AG04450 (cell line): Measurements from ENCODE around the gene BRIP1. TPM values are rescaled to one million over a fixed set of nuclear protein-coding genes. Genes with fewer than 3 reads are reported as not detected.

ENCODE experiments used
- CTCF ChIA-PET: fragments of 300-600, 350-600 bp; formaldehyde crosslinking; extraction: SDS; loops from one replicate; lab custom pipeline; 2022; ENCODE audit warnings: antibody characterized with exemption, inconsistent platforms; lab: Charles Lee
- POLR2A ChIA-PET: fragments of 350-600 bp; formaldehyde crosslinking; extraction: SDS; loops from one replicate; lab custom pipeline; 2021; ENCODE audit warnings: antibody characterized with exemption, inconsistent platforms; lab: Yijun Ruan, JAX
- DNase-seq: peaks from one replicate; pipeline ENCODE4 v3.0.0-alpha.2; 2011; ENCODE audit warnings: low read depth, low spot score
- H3K27ac ChIP-seq: one replicate; pipeline ENCODE4 v1.5.1; 2012; ENCODE audit warnings: low read depth, low read length, control low read depth
- H3K27me3 ChIP-seq: one replicate; pipeline ENCODE4 v1.6.0; 2012; ENCODE audit warnings: low read length; ENCODE audit not compliant: control insufficient read depth, insufficient read depth
- H3K4me3 ChIP-seq: 2 replicates; pipeline ENCODE4 v1.5.1; 2011; ENCODE audit warnings: mild to moderate bottlenecking, low read depth, low read length, control low read depth
- H3K9me3 ChIP-seq: 2 replicates; pipeline ENCODE4 v1.5.1; 2012; ENCODE audit warnings: low read length; ENCODE audit not compliant: control insufficient read depth, insufficient read depth
- CTCF ChIP-seq: IDR thresholded peaks from 2 replicates; pipeline ENCODE4 v1.5.1; 2011; ENCODE audit warnings: low read depth, low read length, control low read depth, inconsistent platforms
- polyA plus RNA-seq: library from polyadenylated mRNA; depleted of rRNA; stranded (reverse); fragments of >200 nt; gene quantifications from 2 replicates; pipeline ENCODE4 v1.2.3, GENCODE V29; 2011

BRIP1 gene
- polyA plus RNA-seq, 1 experiment: 5.0 TPM

GRCh38 chr17:61744252-61744651 is 119.1 kb downstream of the BRIP1 start:
- CTCF ChIA-PET: no interaction called here
- no peak for TF ChIP-seq CTCF
- Histone ChIP-seq H3K27me3 (no peaks in the 10 kb centered on the region), H3K9me3 (peaks cover 3% of the 10 kb centered on the region; the same call in 1 of the 2 replicates), H3K4me3 (no peak overlapping the region), H3K27ac (no peak overlapping the region)
- DNase-seq: no peak
- POLR2A ChIA-PET: no interaction called here

GRCh38 chr17:61743766-61744165 is 119.6 kb downstream of the BRIP1 start:
- ChIA-PET POLR2A (no interaction called here), CTCF (no interaction called here)
- no peak for TF ChIP-seq CTCF
- no peak overlapping the region for H3K27ac ChIP-seq
- H3K27me3 ChIP-seq: no peaks in the 10 kb centered on the region
- no peak for DNase-seq
- H3K9me3 ChIP-seq: peaks cover 3% of the 10 kb centered on the region; the same call in 1 of the 2 replicates
- H3K4me3 ChIP-seq: no peak overlapping the region

GRCh38 chr17:61739002-61739401 is 124.3 kb downstream of the BRIP1 start:
- ChIA-PET POLR2A (no interaction called here), CTCF (interaction anchor here (1.2 kb wide), 1 partner anchor 98 kb away, joined by 3 read pairs; no protein-coding TSS in a partner anchor)

GRCh38 chr17:61738249-61738648 is 125.1 kb downstream of the BRIP1 start:
- POLR2A ChIA-PET: no interaction called here
- DNase-seq: no peak
- Histone ChIP-seq H3K27ac (no peak overlapping the region), H3K4me3 (no peak overlapping the region), H3K9me3 (no peaks in the 10 kb centered on the region; the same call in 1 of the 2 replicates), H3K27me3 (no peaks in the 10 kb centered on the region)
- TF ChIP-seq CTCF: no peak
- CTCF ChIA-PET: no interaction called here

More at GRCh38 chr17:61739002-61739401, 124.3 kb downstream of the BRIP1 start:
- no peak overlapping the region for H3K4me3 ChIP-seq
- no peak overlapping the region for H3K27ac ChIP-seq
- no peak for TF ChIP-seq CTCF
- H3K9me3 ChIP-seq: no peaks in the 10 kb centered on the region; the same call in 1 of the 2 replicates
- no peak for DNase-seq
- no peaks in the 10 kb centered on the region for H3K27me3 ChIP-seq

- CTCF ChIA-PET: no interaction called here
- no peak for DNase-seq
- Histone ChIP-seq H3K27ac (no peak overlapping the region), H3K27me3 (no peaks in the 10 kb centered on the region), H3K9me3 (no peaks in the 10 kb centered on the region; the same call in 1 of the 2 replicates), H3K4me3 (no peak overlapping the region)
- no peak for TF ChIP-seq CTCF
- POLR2A ChIA-PET: no interaction called here
Observed at GRCh38 chr17:61737820-61738219, 125.5 kb downstream of the BRIP1 start.
